NCI-H748 treated with DMSO at 0.1 percent for 48 hours (cell line): ENCODE measurements around the gene MDM4.
"Not testable (repeated sequence)": the region's sequence is repeated elsewhere in the genome, so short reads cannot be mapped to it uniquely, and the experiment has no call there.

Experiments used
- DNase-seq: peaks from one replicate; lab custom pipeline; 2025; lab: John Stamatoyannopoulos, UW

MDM4 gene, protein sequence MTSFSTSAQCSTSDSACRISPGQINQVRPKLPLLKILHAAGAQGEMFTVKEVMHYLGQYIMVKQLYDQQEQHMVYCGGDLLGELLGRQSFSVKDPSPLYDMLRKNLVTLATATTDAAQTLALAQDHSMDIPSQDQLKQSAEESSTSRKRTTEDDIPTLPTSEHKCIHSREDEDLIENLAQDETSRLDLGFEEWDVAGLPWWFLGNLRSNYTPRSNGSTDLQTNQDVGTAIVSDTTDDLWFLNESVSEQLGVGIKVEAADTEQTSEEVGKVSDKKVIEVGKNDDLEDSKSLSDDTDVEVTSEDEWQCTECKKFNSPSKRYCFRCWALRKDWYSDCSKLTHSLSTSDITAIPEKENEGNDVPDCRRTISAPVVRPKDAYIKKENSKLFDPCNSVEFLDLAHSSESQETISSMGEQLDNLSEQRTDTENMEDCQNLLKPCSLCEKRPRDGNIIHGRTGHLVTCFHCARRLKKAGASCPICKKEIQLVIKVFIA

GRCh38 chr1:204516180-204516879 lies at the start of gene MDM4:
TSS of gene MDM4 (plus strand) at chr1:204516406. CDS start at chr1:204525519, 9,113 bp downstream.
- peak; percentile 78 for DNase-seq

DNA sequence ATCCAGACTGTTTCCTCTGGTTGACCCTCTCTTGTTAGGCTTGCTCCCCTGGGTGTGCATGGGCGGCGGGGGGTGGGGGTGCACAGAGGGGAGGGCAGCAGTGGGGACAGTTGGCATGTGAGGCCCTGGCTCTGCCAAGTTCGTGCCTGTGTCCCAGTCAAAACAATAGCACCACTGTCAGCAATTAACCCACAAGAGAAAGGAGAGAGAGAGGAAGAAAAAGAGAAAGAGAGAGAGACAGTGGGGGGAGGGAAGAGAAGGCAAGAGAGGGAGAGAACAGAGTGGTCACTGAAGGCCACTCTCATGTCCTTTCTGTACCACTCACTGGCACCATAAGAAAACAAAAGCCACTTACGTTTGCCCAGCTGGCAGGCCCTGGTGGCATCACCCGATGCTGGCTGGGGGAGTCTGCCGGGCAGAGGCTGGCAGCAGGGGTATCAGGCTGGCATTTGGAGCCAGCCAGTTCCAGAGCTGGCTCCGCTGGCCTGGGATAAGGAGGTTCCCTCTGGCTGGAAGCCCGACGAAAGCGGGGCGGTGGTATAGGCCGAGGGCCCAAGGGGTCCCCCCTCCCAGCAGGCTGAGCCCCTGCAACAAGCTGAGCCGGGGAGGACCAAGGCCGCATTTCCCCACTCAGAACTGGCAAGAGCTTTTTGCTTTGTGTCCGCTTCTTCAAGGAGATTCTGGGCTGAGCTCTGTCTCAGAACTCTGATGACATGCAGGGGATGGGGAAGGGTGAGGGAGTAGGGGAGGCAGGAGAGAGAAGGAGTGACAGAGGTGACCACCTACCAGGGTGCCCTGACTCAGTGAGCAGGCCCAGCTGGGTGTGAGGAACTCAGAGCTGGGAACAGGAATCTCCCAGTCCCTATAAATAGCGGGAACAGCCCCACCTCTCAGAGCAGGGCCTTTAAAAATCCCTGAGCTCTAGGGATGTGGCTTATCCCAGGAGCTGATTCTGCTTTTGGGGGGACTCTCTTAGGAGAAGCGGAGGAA lies 49.5 kb upstream of the MDM4 start:
- DNase-seq = no peak

DNA sequence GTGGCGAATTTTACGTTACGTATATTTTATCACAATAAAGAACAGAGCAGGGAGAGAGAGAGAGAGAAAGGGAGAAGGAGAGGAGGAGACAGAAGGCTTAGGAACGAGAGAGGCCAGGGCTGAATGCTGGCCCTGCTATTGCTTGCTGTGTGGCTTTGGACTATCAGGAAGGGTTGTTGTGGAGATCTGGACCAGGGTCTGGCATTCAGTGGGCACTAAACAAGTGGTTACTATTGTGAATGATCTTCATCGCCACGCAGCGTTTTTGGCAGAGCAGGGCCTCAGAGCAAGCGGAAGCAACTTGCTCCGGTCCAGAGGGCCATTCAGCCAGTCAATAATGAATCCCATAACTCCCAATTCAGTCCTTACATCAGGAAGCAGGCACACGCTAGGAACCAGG lies 48.0 kb upstream of the MDM4 start:
- no peak for DNase-seq

GRCh38 chr1:204468766-204469302 lies 47.4 kb upstream of the MDM4 start:
- DNase-seq = no peak

GRCh38 chr1:204469304-204469703 lies 46.9 kb upstream of the MDM4 start:
- DNase-seq = no peak

DNA sequence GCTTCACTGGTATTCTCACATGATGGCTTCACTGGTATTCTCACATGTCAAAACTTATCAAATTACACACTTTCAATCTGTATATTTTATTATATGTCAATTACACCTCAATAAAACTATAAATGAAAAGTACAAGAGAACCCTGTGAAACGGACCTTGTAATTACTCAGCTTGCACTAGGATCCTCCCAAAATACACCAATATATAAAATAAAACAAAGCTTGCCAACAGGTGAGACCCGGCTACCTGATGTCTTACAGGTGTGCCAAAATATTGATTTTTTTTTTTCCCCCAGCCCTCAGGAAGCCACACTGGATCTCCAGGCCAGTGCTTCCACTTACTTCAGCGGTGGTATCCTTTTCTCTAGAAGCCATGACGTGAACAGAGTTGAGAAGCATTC lies 44.5 kb upstream of the MDM4 start:
- no peak for DNase-seq

GRCh38 chr1:204472660-204473059 lies 43.5 kb upstream of the MDM4 start:
- DNase-seq = no peak

- DNase-seq = no peak
Measured at GRCh38 chr1:204473400-204473965, 42.7 kb upstream of the MDM4 start.

- no peak for DNase-seq
Measured at GRCh38 chr1:204475656-204476432, 40.4 kb upstream of the MDM4 start.

- DNase-seq = no peak
Measured at GRCh38 chr1:204476563-204476962, 39.6 kb upstream of the MDM4 start.

- no peak for DNase-seq
Measured at GRCh38 chr1:204477036-204477740, 39.0 kb upstream of the MDM4 start.

DNA sequence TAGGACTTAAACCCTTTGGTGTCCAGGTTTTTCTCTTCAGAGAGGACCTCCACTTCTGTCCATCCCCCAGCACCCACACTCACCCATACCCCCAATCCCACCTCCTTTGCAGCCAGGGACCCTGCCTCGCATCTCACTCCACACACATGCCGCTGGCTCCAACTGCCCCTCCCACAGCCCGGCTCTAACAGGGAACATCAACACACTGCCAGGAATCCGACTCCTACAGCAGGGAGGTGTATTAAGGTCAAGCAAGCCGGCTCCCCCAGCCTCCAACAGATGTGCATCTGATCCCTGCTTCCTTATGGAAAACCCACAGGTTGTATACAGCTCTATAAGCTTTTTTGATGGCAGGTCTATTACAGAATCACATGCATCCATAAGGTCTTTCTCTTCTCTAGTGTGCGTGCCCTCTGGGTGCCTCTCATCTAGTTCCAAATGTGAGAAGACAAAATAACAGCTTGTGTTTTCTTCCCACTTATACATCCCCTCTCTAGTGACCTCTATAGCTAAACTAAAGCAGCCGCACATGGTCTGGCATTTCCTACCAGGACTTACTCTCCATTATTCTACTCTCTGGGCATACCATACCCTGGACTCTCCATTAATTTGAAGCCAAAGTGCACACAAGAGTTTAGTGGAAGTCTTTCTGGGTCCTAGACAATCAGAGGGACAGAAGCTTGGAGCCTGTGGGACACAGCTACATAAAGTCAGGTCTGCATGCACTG lies 37.9 kb upstream of the MDM4 start:
- DNase-seq = no peak

DNA sequence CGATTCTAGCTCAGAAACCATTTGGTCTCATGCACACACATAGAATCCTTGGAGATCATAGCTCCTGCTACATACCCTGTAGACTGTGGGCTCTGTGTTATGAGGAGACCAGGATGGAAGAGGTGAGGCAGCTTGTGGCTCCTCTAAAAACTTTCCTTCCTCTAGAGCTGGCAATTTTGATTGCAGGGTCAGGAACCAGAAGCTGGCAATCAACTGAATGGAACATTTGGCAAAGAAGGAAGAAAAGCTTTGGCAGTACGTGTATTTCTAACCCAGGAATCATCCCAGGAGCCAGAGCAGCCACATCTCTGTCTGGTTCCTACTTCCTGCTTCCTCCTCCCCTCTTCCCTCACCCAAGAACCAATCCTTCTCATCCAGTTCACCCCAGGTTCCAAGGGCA lies 37.3 kb upstream of the MDM4 start:
- no peak for DNase-seq

DNA sequence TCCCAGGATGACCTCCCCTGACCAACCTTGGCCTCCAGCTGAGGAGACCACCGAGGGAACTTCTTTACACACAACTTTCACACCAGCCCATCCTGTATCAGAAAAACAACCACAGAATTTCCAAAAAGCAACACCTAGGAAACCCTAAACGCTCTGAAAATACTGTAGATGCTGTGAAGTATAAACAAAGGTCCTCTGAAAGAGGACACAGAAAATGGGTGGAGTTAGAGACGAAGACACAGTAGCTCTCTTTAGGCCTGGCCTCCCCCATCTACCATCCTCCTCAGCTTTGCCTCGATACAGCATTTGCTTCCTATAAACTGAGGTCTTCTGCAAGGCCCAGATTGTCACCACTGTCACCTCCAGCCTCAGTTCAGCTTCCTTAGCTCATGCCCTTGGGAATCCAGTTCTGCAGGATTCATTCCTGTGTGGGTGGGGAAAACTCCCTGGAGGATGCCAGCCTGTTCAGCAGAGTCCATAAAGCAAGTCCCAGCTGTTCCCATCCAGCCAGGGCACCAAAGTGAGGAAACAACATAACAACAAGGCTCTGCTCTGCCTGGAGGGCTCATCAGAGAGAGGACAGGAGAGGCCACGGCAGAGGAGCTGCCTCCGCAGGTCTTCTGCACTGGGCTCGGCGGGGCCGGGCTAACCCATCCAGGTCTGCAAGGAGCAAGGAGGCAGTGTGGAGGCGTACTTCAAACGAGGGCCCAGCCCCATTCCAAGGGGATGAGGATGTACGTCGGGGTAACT lies 36.6 kb upstream of the MDM4 start:
- DNase-seq = no peak

GRCh38 chr1:204480515-204480914 lies 35.7 kb upstream of the MDM4 start:
- no peak for DNase-seq

DNA sequence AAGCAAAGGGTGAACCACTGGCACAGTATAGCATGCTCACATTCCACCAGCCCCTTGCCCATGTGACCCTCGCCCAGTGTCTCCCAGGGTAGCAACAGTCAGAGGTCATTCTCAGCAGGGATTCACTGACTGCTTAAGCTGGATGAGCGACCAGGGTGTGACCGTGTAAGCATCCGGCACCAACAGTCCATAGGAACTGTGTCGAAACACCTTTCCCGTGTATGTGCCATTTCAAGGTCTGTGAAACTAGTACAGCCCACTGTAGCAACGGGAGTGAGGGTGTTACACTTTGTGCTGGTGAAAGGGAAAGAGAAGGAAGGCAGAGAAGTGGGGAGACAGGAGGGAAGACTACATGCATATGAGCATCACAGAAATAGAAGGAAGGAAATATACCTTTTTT lies 32.4 kb upstream of the MDM4 start:
- DNase-seq = no peak

- DNase-seq = not testable (repeated sequence)
Measured at GRCh38 chr1:204486513-204487255, 29.5 kb upstream of the MDM4 start.

GRCh38 chr1:204487256-204487615 lies 29.0 kb upstream of the MDM4 start:
- DNase-seq = no peak
